Uterus (tissue), 2 donors: Measurements from ENCODE around the gene CNMD.

Source experiments
- POLR2A ChIP-seq, 2 donors: fragments of 450-650 bp; IDR thresholded peaks; one replicate each; pipeline ENCODE4 v1.6.1; 2016; ENCODE audit warnings: antibody characterized with exemption in 2 of 2, mild to moderate bottlenecking in 1 of 2, moderate library complexity in 1 of 2
- TF ChIP-seq, protein P1 (sequence below), 4 experiments: fragments of 200-600 bp in 2 of 4; fragments of 450-650 bp in 2 of 4; sonication (generic) in 2 of 4; IDR thresholded peaks; one replicate each; pipeline ENCODE4 v1.5.1; 2016 to 2019; ENCODE audit warnings: antibody characterized with exemption in 4 of 4, mild to moderate bottlenecking in 2 of 4, moderate library complexity in 1 of 4

DNA sequence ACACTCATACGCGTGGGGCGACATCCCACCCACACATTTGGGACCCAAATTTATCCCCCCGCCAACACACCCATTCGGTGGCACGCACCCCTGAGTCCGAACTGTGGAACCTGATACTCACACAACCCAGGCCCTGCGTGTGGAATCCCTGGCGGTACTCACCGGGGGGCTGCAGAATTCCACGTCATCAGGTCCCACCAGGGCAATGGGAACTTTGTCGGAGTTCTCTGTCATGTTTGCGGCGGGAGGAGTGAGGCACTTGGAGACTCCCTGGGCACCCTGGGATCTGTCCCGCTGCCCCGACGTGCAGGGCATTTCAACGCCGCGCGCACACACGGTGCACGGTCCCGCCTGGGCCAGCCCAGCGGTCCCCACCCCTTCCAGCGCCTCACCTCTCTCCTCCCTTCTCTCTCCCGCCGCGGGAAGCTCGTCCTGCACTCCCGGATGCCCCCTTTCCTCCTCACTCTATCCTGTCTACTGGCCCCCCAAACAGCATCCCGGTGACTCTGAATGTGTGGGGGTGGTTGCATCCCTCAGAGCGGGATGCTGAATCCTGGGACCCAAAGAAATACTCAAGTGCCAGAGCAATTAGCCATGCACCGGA lies at the start of gene CNMD:
- TF ChIP-seq POLR2A (IDR thresholded peaks at IDR 0.05), result no peak
- TF ChIP-seq, protein P1, sequence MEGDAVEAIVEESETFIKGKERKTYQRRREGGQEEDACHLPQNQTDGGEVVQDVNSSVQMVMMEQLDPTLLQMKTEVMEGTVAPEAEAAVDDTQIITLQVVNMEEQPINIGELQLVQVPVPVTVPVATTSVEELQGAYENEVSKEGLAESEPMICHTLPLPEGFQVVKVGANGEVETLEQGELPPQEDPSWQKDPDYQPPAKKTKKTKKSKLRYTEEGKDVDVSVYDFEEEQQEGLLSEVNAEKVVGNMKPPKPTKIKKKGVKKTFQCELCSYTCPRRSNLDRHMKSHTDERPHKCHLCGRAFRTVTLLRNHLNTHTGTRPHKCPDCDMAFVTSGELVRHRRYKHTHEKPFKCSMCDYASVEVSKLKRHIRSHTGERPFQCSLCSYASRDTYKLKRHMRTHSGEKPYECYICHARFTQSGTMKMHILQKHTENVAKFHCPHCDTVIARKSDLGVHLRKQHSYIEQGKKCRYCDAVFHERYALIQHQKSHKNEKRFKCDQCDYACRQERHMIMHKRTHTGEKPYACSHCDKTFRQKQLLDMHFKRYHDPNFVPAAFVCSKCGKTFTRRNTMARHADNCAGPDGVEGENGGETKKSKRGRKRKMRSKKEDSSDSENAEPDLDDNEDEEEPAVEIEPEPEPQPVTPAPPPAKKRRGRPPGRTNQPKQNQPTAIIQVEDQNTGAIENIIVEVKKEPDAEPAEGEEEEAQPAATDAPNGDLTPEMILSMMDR (IDR thresholded peaks at IDR 0.05), result no peak
